GM21515 (cell line): ENCODE data around the gene CENPX.

Experiments
- ATAC-seq: cut with Tn5 transposase; IDR thresholded peaks from one replicate; pipeline ENCODE4 v1.9.1; 2021; ENCODE audit not compliant: unreplicated experiment

The CENPX gene

GRCh38 chr17:82055023-82055964, 32.6 kb upstream of the CENPX start:
- ATAC-seq, result no peak

GRCh38 chr17:82054351-82055022, 31.8 kb upstream of the CENPX start:
- no peak for ATAC-seq

- no peak for ATAC-seq
These were observed 31.0 kb upstream of the CENPX start for GRCh38 chr17:82053556-82054263.

GRCh38 chr17:82053130-82053529, 30.5 kb upstream of the CENPX start:
- ATAC-seq, result no peak

DNA sequence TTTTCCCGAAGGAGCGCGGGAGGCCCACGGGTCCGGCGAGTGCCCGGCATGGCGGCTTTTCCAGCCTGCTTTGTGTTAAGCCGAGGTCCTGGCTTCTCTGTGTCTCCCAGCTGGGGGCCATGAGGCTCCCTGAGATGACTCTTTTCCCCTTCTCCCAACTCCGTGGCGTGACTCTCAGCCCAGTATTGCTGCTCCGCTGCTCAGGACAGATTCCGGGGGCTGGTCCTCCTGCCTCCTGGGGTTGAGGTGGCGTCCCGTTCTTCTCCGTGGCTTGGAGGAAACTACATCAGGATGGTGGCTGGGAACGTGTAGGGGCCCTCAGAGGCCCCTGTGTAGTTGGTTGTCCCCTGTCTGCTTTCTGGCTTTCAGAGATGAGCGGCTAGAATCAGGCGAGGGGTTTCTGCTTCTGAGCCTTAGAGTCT, 30.0 kb upstream of the CENPX start:
- no peak for ATAC-seq

- no peak for ATAC-seq
These were observed 29.3 kb upstream of the CENPX start, which contains the start of the genes GPS1 and RFNG for GRCh38 chr17:82051776-82052637. TSS of gene GPS1 (plus strand) at chr17:82051898. CDS start at chr17:82051932, 34 bp downstream. TSS of gene RFNG (minus strand) at chr17:82051811. CDS start at chr17:82051766, 45 bp downstream.

GRCh38 chr17:82050761-82051641, 28.3 kb upstream of the CENPX start:
- ATAC-seq, result no peak

DNA sequence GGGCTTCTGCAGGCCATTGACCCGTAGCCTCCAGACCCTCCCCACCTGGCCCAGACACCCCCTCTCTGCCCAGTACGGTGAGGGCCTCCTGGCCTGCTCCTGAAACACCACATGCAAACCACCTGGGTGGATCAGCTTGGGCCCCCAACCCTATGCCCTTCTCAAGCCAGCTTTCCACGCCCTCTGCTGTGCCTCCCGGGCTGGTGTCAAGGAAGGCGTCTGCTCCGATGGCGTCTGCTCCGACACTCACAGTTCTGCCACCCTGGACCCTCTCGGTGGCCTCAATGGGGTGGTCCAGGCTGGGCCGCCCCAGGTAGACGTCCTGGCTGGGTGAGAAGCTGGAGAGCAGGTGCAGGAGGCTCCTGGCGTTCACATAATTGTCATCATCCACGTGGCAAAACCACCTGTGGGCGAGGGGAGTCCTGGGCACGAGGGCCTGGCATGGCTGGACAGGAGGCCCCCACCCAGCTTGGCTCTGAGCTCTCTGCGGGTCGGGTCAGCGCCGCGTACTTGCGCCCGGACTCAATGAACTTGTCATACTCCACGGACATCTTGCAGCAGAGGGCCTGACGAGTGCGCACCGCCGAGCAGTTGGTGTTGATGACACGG, 27.6 kb upstream of the CENPX start:
- ATAC-seq, result no peak

DNA sequence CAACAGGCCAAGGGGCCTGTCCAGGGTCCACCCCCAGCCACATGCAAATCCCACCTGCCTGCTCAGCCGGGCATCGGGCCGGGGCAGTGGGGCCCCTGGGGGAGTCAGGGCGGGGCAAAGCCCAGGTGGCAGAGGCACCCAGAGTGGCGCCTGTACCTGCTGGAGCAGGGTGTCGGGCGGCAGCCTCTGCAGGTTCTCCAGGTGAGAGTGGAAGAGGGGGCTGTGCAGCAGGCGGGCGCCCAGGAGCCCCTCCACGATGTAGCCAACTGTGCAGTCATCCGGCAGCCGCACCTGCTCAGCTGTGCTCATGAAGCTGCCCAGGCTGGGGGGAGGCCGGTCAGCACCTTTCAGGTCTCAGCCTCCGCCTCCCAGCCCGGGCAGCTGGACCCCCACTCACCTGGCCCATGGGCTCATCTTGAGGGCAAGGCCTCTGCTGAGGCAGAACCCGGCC, 26.9 kb upstream of the CENPX start:
- ATAC-seq, result no peak

DNA sequence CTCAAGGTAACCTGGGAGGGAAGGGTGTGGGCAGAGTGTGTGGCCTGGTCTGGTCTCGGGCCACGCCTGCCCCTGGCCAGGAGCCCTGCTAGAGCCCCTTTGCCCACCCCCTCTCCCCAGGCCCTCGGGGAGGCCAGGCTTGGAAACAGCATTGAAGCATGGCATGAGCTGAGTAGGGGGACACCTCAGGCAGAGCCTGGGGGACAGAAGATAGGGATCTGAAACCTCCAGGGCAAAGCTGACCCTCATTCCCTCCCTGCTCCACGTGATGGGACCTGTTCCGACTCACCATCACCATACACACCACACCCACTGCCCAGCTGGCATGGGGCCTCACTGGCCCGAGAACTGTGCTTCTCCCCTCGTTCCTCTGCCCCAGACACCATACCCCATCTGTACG, 26.4 kb upstream of the CENPX start:
- no peak for ATAC-seq

GRCh38 chr17:82048571-82048971, 25.9 kb upstream of the CENPX start:
- ATAC-seq, result no peak

- ATAC-seq, result no peak
These were observed 25.4 kb upstream of the CENPX start for GRCh38 chr17:82047914-82048570.

- no peak for ATAC-seq
These were observed 24.7 kb upstream of the CENPX start for GRCh38 chr17:82047379-82047778.

GRCh38 chr17:82046903-82047302, 24.2 kb upstream of the CENPX start:
- no peak for ATAC-seq

DNA sequence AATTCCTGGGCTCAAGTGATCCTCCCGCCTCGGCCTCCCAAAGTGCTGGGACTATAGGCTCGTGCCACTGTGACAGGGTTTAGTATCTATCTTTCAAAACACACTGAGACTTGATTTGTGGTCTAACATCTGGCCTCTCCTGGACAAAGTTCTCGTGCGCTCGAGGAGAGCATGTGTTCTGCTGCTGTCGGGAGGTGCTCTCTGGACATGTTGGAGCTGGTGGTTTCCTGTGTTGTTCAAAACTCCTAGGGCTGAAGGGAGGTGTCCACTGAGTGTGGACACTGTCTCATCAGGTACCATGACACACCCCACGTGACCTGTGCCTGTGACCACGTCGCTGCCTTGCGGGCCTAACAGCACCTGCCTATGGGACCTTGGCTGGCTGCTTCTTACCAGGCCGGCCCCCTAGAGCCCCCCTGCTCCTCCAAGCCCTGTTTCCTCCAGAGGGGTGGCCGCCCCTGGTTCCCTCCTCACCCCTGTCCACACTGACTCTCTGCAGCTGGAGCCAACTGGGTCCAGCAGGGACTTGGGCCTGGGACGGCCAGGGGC, 23.3 kb upstream of the CENPX start:
- no peak for ATAC-seq

DNA sequence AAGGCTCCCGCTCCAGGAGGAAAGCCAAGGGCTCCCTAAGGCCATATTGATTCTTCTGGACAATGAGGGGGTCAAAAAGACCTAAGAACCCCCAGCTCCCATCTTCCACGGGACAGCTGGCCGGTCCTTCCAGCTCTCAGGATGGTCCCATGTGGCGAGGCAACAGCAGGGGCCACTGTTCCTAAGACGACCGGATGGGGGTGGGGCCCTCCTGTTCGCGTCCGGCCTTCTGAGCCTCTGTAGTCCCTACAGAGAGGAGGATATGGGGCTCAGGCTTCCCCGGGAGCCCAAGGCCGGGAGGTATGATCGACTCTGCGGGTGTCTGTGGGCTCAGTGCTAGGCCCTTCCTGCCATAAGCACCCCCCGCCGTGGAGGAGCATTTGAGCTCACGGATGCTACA, 20.8 kb upstream of the CENPX start:
- no peak for ATAC-seq

GRCh38 chr17:82042649-82043048, 20.0 kb upstream of the CENPX start:
- no peak for ATAC-seq

GRCh38 chr17:82041144-82041814, 18.6 kb upstream of the CENPX start:
- ATAC-seq, result no peak
